ENCODE results near the gene WFDC1. TPM values are rescaled to one million over a fixed set of nuclear protein-coding genes. Genes with fewer than 3 reads are reported as not detected.

Gene WFDC1
- total RNA-seq, 1 experiment from 2014 or later, result not detected

GRCh38 chr16:84369938-84370627 lies 75.4 kb downstream of the WFDC1 start:
- Mint-ChIP-seq H3K36me3 (ENCODE audit: insufficient read depth, unreplicated experiment) (peaks cover 35% of the 10 kb centered on the region), H3K4me1 (ENCODE audit: low read depth, unreplicated experiment) (peaks cover 37% of the 10 kb centered on the region), H3K4me3 (ENCODE audit: low read depth, unreplicated experiment) (peak overlapping the region; percentile 99), H3K9me3 (ENCODE audit: low read depth, unreplicated experiment) (no peaks in the 10 kb centered on the region), H3K27me3 (ENCODE audit: unreplicated experiment) (peaks cover 14% of the 10 kb centered on the region), H3K27ac (ENCODE audit: unreplicated experiment) (peak overlapping the region; percentile 94)
- CTCF ChIA-PET, result no interaction called here
- no TSS peak for BruUV-seq (replicated peaks)
- no peak for TF ChIP-seq CTCF (IDR thresholded peaks at IDR 0.05; ENCODE audit: unreplicated experiment)
- intact Hi-C loops (cut with micrococcal nuclease; ENCODE audit: unreplicated experiment), result no loop called here
- DNase-seq, result peak; percentile 76

GRCh38 chr16:84370723-84371552 lies 76.3 kb downstream of the WFDC1 start:
- DNase-seq, result peak; percentile 36
- H3K36me3 Mint-ChIP-seq (ENCODE audit: insufficient read depth, unreplicated experiment), result peaks cover 35% of the 10 kb centered on the region
- H3K4me3 Mint-ChIP-seq (ENCODE audit: low read depth, unreplicated experiment), result peak overlapping the region; percentile 99
- CTCF ChIA-PET, result no interaction called here
- peaks cover 37% of the 10 kb centered on the region for H3K4me1 Mint-ChIP-seq (ENCODE audit: low read depth, unreplicated experiment)
- no TSS peak for BruUV-seq (replicated peaks)
- peak overlapping the region; percentile 94 for H3K27ac Mint-ChIP-seq (ENCODE audit: unreplicated experiment)
- no peak for TF ChIP-seq CTCF (IDR thresholded peaks at IDR 0.05; ENCODE audit: unreplicated experiment)
- H3K9me3 Mint-ChIP-seq (ENCODE audit: low read depth, unreplicated experiment), result no peaks in the 10 kb centered on the region
- intact Hi-C loops (cut with micrococcal nuclease; ENCODE audit: unreplicated experiment), result no loop called here
- H3K27me3 Mint-ChIP-seq (ENCODE audit: unreplicated experiment), result peaks cover 14% of the 10 kb centered on the region

- BruUV-seq (replicated peaks), result no TSS peak
- intact Hi-C loops (cut with micrococcal nuclease; ENCODE audit: unreplicated experiment), result no loop called here
- Mint-ChIP-seq H3K4me1 (ENCODE audit: low read depth, unreplicated experiment) (peaks cover 37% of the 10 kb centered on the region), H3K4me3 (ENCODE audit: low read depth, unreplicated experiment) (no peak overlapping the region), H3K9me3 (ENCODE audit: low read depth, unreplicated experiment) (no peaks in the 10 kb centered on the region), H3K27me3 (ENCODE audit: unreplicated experiment) (peaks cover 10% of the 10 kb centered on the region), H3K36me3 (ENCODE audit: insufficient read depth, unreplicated experiment) (peaks cover 35% of the 10 kb centered on the region), H3K27ac (ENCODE audit: unreplicated experiment) (peak overlapping the region; percentile 2)
- CTCF ChIA-PET, result no interaction called here
- TF ChIP-seq CTCF (IDR thresholded peaks at IDR 0.05; ENCODE audit: unreplicated experiment), result no peak
- no peak for DNase-seq
These were observed 76.8 kb downstream of the WFDC1 start for GRCh38 chr16:84371553-84371865.

- BruUV-seq (replicated peaks), result no TSS peak
- H3K4me1 Mint-ChIP-seq (ENCODE audit: low read depth, unreplicated experiment), result peaks cover 25% of the 10 kb centered on the region
- DNase-seq, result no peak
- peaks cover 14% of the 10 kb centered on the region for H3K36me3 Mint-ChIP-seq (ENCODE audit: insufficient read depth, unreplicated experiment)
- H3K27ac Mint-ChIP-seq (ENCODE audit: unreplicated experiment), result no peak overlapping the region
- H3K9me3 Mint-ChIP-seq (ENCODE audit: low read depth, unreplicated experiment), result no peaks in the 10 kb centered on the region
- no peaks in the 10 kb centered on the region for H3K27me3 Mint-ChIP-seq (ENCODE audit: unreplicated experiment)
- H3K4me3 Mint-ChIP-seq (ENCODE audit: low read depth, unreplicated experiment), result no peak overlapping the region
- intact Hi-C loops (cut with micrococcal nuclease; ENCODE audit: unreplicated experiment), result no loop called here
- CTCF ChIA-PET, result no interaction called here
- no peak for TF ChIP-seq CTCF (IDR thresholded peaks at IDR 0.05; ENCODE audit: unreplicated experiment)
These were observed 79.3 kb downstream of the WFDC1 start for GRCh38 chr16:84373907-84374489.

Data from Calu3 (cell line).